Inflammatory macrophage treated with lipopolysaccharide for 4 hours (primary cell): Measurements from ENCODE around the gene ZBTB45.
A peak's percentile ranks its signal among the peaks of the same experiment; 100 is the strongest.

Source experiments
- DNase-seq: peaks from one replicate; pipeline ENCODE4 v3.0.0-alpha.2; 2020

Gene ZBTB45

GRCh38 chr19:58538257-58539168, 18.9 kb upstream of the ZBTB45 start:
- DNase-seq: no peak

GRCh38 chr19:58536852-58537798, 17.5 kb upstream of the ZBTB45 start:
- no peak for DNase-seq

GRCh38 chr19:58535857-58536256, 16.2 kb upstream of the ZBTB45 start:
- DNase-seq: no peak

GRCh38 chr19:58531034-58531840, 11.6 kb upstream of the ZBTB45 start:
- DNase-seq: no peak

- DNase-seq: no peak
Measured at GRCh38 chr19:58529405-58529804, 9.8 kb upstream of the ZBTB45 start.

GRCh38 chr19:58522709-58523108, 3.1 kb upstream of the ZBTB45 start:
- no peak for DNase-seq

GRCh38 chr19:58521651-58522050, 2.0 kb upstream of the ZBTB45 start:
- DNase-seq: peak; percentile 37

GRCh38 chr19:58520257-58520599, 618 bp upstream of the ZBTB45 start:
- no peak for DNase-seq

- peak; percentile 61 for DNase-seq
Measured at GRCh38 chr19:58519087-58519354, 589 bp downstream of the ZBTB45 start.

GRCh38 chr19:58518256-58519086, 1.1 kb downstream of the ZBTB45 start:
- DNase-seq: peak; percentile 61

- DNase-seq: no peak
Measured at GRCh38 chr19:58516964-58517833, 2.4 kb downstream of the ZBTB45 start.

GRCh38 chr19:58516246-58516836, 3.3 kb downstream of the ZBTB45 start:
- DNase-seq: no peak

GRCh38 chr19:58515259-58515658, 4.4 kb downstream of the ZBTB45 start:
- no peak for DNase-seq

GRCh38 chr19:58514564-58515022, 5.0 kb downstream of the ZBTB45 start:
- DNase-seq: no peak

GRCh38 chr19:58513694-58514563, 5.7 kb downstream of the ZBTB45 start:
- peak; percentile 95 for DNase-seq

GRCh38 chr19:58513213-58513693, 6.4 kb downstream of the ZBTB45 start:
- DNase-seq: no peak

- DNase-seq: no peak
Measured at GRCh38 chr19:58511353-58512208, 8.0 kb downstream of the ZBTB45 start, which contains the start of gene SLC27A5. Gene SLC27A5, minus strand, starts transcription at chr19:58511992. Its CDS starts 37 bp downstream, at chr19:58511955.
